ENCODE data around the gene ERMARD.

Gene ERMARD

DNA sequence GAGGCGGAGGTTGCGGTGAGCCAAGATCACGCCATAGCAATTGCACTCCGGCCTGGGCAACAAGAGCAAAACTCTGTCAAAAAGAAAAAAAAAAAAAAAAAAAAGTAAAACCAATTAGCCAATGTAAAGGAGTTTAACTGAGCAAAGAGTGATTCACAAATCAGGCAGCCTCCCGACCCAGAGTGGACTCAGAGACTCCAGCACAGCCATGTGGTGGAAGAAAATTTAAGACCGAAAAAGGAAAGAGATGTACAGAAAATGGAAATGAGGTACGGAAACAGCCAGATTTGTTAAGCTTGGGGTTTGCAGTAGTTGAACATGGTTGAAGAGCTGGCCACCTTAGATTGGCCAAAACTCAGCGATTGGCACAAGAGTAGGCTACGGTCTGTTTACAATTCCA is 51.4 kb downstream of the ERMARD start:
- DNase-seq (ENCODE audit: low spot score): no peak

- DNase-seq (ENCODE audit: low spot score): no peak
Measured at GRCh38 chr6:169803271-169803811, 51.9 kb downstream of the ERMARD start.

GRCh38 chr6:169803816-169804340 is 52.5 kb downstream of the ERMARD start:
- no peak for DNase-seq (ENCODE audit: low spot score)

DNA sequence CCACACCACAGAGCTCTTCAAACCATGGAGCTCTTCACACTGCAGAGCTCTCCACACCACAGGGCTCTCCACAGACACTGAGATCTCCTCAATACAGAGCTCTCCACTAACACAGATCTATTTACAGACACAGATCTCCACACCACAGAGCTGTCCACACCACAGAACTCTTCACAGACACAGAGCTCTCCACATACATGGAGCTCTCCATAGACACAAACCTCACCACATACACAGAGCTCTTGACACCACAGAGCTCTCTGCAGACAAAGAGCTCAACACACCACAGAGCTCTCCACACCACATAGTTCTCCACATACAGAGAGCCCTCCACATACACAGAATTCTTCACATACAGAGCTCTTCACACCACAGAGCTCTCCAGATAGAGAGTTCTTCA is 53.0 kb downstream of the ERMARD start:
- no peak for DNase-seq (ENCODE audit: low spot score)

DNA sequence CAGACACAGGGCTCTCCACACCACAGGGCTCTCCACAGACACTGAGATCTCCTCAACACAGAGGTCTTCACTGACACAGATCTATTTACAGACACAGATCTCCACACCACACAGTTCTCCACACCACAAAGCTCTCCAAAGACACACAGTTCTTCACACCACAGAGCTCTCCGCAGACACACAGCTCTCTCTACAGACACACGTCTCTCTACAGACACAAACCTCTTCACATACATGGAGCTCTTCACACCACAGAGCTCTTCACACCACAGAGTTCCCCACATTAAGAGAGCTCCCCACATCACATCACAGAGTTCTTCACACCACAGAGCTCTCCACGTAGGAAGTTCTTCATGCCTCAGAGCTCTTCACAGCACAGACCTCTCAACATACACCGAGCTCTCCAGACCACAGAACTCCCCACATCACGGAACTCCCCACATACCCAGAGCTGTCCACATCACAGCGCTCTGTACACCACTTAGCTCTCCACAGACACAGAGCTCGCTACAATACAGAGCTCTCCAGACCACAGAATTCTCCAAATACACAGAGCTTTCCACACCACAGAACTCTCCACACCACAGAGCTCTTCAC is 53.9 kb downstream of the ERMARD start:
- DNase-seq (ENCODE audit: low spot score): no peak

- no peak for DNase-seq (ENCODE audit: low spot score)
Measured at GRCh38 chr6:169806701-169807100, 55.3 kb downstream of the ERMARD start.

- no peak for DNase-seq (ENCODE audit: low spot score)
Measured at GRCh38 chr6:169807229-169807628, 55.8 kb downstream of the ERMARD start.

- DNase-seq (ENCODE audit: low spot score): no peak
Measured at GRCh38 chr6:169807699-169808607, 56.5 kb downstream of the ERMARD start.

- DNase-seq (ENCODE audit: low spot score): no peak
Measured at GRCh38 chr6:169808608-169808967, 57.2 kb downstream of the ERMARD start.

DNA sequence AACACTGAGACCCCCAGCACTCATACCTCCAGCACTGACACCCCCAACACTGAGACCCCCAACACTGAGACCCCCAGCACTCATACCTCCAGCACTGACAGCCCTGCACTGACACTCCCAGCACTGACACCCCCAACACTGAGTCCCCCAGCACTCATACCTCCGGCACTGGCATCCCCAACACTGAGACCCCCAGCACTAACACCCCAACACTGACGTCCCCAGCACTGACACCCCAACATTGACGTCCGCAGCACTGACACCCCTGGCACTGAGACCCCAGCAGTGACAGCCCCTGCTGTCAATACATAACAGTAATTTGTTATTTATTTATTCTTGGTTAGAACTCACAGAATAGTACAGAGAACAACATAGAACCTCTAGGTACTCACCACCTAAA is 58.0 kb downstream of the ERMARD start:
- no peak for DNase-seq (ENCODE audit: low spot score)

DNA sequence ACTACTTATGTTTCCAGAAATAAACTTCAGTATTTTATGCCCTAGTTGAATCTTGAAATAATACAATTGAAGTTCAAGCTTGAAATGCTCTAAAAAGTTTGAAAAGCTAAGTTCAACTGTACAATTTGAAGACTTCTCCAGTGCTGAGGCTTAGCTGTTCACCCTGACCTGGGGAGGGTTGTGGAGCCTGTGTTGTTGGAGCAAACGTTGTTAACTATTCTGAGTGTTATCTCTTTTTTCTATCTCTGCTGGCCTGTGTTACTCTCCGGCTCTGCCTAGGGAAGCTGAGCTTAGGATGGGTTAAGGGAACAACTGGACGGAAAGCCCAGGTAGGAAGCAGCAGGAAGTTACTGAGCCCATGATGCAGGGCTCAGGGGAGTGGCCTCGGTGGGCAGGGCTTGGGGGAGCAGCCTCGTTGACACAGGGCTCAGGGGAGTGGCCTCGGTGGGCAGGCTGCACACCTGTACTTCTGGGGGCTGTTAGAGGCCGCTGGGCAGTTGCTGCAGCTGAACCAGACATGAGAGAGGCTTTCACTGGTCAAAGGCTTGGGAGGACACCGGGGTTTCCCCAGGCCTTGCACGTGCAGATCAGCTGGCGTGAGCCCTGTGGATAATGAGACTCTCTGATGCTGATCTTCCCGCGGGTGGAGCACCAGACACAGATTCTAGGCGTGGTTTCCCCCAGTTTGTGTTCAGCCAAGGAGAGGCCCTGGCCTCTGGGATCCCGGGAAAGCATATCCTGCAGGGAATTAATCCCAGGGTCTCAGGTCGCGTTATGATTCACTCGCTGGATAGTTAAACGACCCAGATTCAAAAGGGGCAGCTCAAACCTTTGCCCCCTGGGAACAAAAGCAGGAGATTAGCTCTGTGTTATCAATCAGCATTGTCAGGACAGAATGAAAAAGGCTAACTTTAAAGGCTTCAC is 58.9 kb downstream of the ERMARD start:
- DNase-seq (ENCODE audit: low spot score): no peak

DNA sequence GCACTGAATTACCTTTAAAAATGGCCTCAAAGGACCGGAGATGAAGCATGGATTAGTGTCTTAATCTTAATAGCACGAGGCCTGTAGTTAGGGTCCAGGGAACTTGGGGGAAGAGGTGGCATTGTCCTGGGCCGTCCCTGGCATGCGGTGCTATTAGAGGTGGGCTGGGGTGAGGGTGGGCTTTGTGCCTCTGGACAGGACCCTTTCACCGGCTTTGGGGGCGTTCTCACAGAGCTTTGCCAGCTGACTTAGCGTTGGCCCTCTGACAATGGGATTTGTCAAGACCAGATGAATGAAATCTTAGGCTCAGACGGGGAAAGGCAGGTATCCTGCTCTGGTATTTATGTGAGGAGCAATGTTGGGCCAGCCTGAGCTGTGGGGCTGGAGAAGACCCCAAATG is 59.6 kb downstream of the ERMARD start:
- no peak for DNase-seq (ENCODE audit: low spot score)

DNA sequence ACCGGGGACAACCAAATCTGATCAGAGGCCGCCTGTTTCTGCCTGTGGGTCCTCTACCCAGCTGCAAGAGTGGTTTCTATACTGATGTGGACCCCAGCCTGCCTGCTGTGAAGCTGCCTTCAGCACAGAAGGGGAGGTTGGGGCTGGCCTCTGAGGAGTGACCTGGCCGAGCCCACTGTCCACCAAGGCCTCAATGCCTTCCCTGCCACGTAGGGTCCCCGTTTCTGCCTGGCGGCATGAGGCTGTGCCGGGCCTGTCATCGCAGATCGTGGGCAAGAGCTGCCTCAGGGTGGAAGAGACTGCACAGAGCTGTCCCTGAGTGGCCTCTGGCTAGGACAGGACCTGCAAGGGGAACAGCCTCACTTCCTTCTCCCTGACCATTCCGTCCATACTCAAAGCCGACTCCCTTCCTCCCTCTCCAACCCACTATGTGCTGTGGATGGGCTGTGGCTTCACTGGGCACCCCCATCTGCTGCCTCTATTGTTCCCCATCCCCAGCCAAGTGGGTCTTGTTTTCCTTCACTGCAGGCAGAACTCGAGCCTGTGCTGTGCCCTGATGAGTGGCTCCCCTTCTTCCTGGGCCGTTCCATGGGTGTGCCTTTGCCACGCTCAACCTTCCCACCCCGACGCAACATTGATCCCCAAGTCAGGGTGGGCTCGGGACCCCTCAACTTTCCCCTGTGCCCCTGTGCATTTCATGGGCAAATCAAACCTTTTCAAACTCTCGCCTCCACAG is 60.3 kb downstream of the ERMARD start:
- no peak for DNase-seq (ENCODE audit: low spot score)

DNA sequence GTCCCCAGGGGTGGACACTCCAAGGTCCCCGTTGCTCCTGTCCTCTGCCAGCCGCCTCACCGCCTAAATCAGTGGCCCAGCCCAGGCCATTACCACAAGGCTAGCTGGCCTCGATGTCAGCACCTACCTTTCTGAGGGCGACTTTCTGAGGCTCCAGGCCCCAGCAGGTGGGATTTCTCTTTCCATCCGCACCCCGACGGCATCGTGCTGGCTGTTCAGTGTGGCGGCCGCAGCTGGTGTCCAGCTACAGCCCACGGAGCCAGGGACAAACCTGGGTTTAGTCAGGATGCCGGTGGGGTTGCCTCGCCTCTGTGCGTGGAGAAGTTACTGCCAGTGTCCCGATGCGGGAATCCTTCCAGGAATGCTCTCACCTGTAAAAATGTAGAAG is 60.8 kb downstream of the ERMARD start:
- DNase-seq (ENCODE audit: low spot score): no peak

DNA sequence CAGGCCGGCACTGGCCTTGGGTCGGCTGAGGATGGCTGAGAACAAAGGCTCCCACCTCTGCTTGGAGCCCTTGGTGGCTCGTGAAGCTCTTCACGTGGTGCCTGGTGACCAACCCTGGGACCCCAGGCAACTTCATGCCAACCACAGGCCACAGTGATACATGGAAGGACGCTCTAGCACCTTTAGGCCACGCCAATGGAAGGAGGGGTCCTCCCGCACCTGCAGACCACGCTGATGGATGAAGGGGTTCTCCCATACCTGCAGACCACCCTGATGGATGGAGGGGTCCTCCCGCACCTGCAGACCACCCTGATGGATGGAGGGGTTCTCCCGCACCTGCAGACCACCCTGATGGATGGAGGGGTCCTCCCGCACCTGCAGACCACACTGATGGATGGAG is 62.5 kb downstream of the ERMARD start:
- no peak for DNase-seq (ENCODE audit: low spot score)

- no peak for DNase-seq (ENCODE audit: low spot score)
Measured at GRCh38 chr6:169816054-169816453, 64.6 kb downstream of the ERMARD start.

DNA sequence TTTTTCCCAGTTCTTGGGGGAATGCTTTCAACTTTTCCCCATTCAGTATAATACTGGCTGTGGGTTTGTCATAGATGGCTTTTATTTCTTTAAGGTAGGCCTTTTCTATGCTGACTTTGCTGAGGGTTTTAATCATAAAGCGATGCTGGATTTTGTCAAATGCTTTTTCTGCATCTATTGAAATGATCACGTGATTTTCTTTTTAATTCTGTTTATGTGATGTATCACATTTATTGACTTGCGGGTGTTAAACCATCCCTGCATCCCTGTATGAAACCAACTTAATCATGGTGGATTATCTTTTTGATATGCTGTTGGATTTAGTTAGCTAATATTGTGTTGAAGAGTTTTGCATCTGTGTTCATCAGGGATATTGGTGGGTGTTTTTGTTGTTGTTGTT is 65.6 kb downstream of the ERMARD start:
- DNase-seq (ENCODE audit: low spot score): no peak

- no peak for DNase-seq (ENCODE audit: low spot score)
Measured at GRCh38 chr6:169820358-169820757, 68.9 kb downstream of the ERMARD start.

GRCh38 chr6:169824021-169824420 is 72.6 kb downstream of the ERMARD start:
- no peak for DNase-seq (ENCODE audit: low spot score)

DNA sequence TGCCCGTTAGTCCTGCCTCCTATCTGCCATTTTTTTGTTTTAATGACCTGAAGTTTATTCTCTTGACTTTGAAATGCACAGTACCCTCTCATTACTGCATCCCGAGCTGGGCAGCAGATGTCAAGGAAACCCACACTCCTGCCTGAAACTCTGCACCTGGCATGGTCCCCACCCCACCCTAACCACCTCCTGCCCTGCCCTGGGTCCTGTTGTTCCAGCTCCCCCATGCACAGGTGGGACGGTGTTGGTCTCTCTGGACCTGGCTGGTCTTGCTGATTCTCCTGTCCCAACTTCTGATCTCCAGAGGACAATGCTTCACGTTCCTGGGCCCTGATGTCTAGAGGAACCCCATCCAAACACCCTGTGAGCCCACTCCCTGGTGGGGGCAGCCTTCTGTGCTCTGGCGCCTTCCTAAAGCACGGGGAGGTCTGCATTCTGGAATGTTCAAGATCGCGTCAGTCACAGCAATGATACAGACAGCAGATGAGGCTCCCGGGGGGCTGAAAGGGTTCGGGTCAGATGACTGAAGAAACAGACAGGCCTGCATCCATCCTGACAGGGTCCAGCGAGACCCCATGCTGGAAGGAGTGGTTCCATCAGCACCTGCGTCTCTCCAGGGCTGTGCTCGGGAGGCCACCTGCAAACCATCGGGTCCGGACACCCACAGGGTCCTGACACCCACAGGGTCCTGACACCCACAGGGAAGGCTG is 73.6 kb downstream of the ERMARD start:
- no peak for DNase-seq (ENCODE audit: low spot score)
